Aorta (tissue), 5 donors: Measurements from ENCODE around the gene BTRC. TPM values are rescaled to one million over a fixed set of nuclear protein-coding genes. Genes with fewer than 3 reads are reported as not detected.

Experiments used
- ATAC-seq: fragments of 200-7000 bp; cut with Tn5 transposase; one replicate; pipeline ENCODE4 v1.9.1; 2022; ENCODE audit warnings: moderate library complexity; ENCODE audit not compliant: low FRiP score
- DNase-seq, 2 donors: peaks; one replicate each; pipeline ENCODE4 v3.0.0-alpha.2; 2020
- H3K27ac ChIP-seq, 2 donors: one replicate each; pipeline ENCODE4 v1.5.1; 2013; ENCODE audit warnings: low read length in 2 of 2, mild to moderate bottlenecking in 2 of 2, moderate library complexity in 2 of 2, control low read depth in 1 of 2, inconsistent platforms in 1 of 2, low read depth in 1 of 2
- H3K27me3 ChIP-seq, 2 donors: one replicate each; pipeline ENCODE4 v1.6.1; 2013; ENCODE audit warnings: control low read depth in 1 of 2, low read length in 1 of 2, mild to moderate bottlenecking in 1 of 2, moderate library complexity in 1 of 2; ENCODE audit not compliant: insufficient read depth in 2 of 2, control insufficient read depth in 1 of 2
- H3K36me3 ChIP-seq, 2 donors: one replicate each; pipeline ENCODE4 v1.6.1; 2013; ENCODE audit warnings: control low read depth in 1 of 2, low read length in 1 of 2, mild to moderate bottlenecking in 1 of 2; ENCODE audit not compliant: insufficient read depth in 2 of 2, control insufficient read depth in 1 of 2
- H3K4me1 ChIP-seq, 2 donors: one replicate each; pipeline ENCODE4 v1.6.1; 2013; ENCODE audit warnings: low read length in 2 of 2, control low read depth in 1 of 2, mild to moderate bottlenecking in 1 of 2, moderate library complexity in 1 of 2; ENCODE audit not compliant: insufficient read depth in 2 of 2, control insufficient read depth in 1 of 2
- H3K4me3 ChIP-seq, 2 donors: one replicate each; pipeline ENCODE4 v1.5.1; 2013; ENCODE audit warnings: low read length in 2 of 2, control low read depth in 1 of 2, mild to moderate bottlenecking in 1 of 2
- H3K9me3 ChIP-seq: one replicate; pipeline ENCODE4 v1.6.1; 2013; ENCODE audit warnings: mild to moderate bottlenecking, low read length; ENCODE audit not compliant: control insufficient read depth
- WGBS, 2 donors: extraction: QIAGEN DNeasy Blood & Tissue Kit; methylation state at CpG; one replicate each; pipeline ENCODE4 v1.1.7; 2013; 5-methylcytosine and 5-hydroxymethylcytosine counted together
- intact Hi-C, 2 donors: fragments of 100-400 bp; cut with DNase I; formaldehyde crosslinking; loops; one replicate each; pipeline versions ENCODE4 v1.14.2 to v1.15.0; 2022
- polyA plus RNA-seq, 2 donors: library from polyadenylated mRNA; stranded (reverse); fragments of 200-250 nt; gene quantifications; one replicate each; pipeline ENCODE4 v1.2.3, GENCODE V29; 2013
- total RNA-seq, 2 donors: library from RNA; stranded (reverse); fragmentation: NEBNext Ultra II Directional; extraction: Animal tissue kit (Norgen Biotek cat#: 25700); gene quantifications; one replicate each; pipeline ENCODE4 v1.2.1, GENCODE V29; 2021
- donor health status: healthy with polysubstance abuse.
- donor health status: Bipolar disorder and iron deficiency.
- donor health status: DM: no; HTN: no; CAD: no.
- donor health status: DM: no; HTN: no; CAD: no.
- donor health status: DM: yes; HTN: yes; CAD: no.

Gene BTRC
- total and polyA plus RNA-seq, 4 donors: 4.4 to 21.0 (median 10.8) TPM

- Histone ChIP-seq H3K36me3 (no peaks in the 10 kb centered on the region), H3K27ac (no peak overlapping the region), H3K9me3 (no peaks in the 10 kb centered on the region), H3K4me1 (no peaks in the 10 kb centered on the region), H3K4me3 (no peak overlapping the region), H3K27me3 (no peaks in the 10 kb centered on the region)
- intact Hi-C loops: loop anchor here (5.0 to 10.0 kb wide), 3 partner anchors 111 to 251 kb away; partner anchors contain the start of gene BTRC (in 1 of the 2)
- ATAC-seq (no peak), DNase-seq (no peak)
- WGBS, 2 donors: 65 to 67% methylated on average over 5 of the region's 5 CpGs
Observed at GRCh38 chr10:101466016-101466912, 112.3 kb downstream of the BTRC start.

GRCh38 chr10:101467286-101467770 is 113.4 kb downstream of the BTRC start:
- Histone ChIP-seq H3K36me3 (no peaks in the 10 kb centered on the region), H3K9me3 (no peaks in the 10 kb centered on the region), H3K4me1 (no peaks in the 10 kb centered on the region), H3K27ac (no peak overlapping the region), H3K4me3 (no peak overlapping the region), H3K27me3 (no peaks in the 10 kb centered on the region)
- ATAC-seq (peak; percentile 68), DNase-seq (no peak)
- WGBS, 2 donors: 2 to 3% methylated on average over 3 of the region's 3 CpGs
- intact Hi-C loops: loop anchor here (5.0 to 10.0 kb wide), 3 partner anchors 113 to 253 kb away; partner anchors contain the start of gene BTRC (in 1 of the 2)

- H3K9me3 ChIP-seq: no peaks in the 10 kb centered on the region
- WGBS, 2 donors: 85 to 94% methylated on average over 2 of the region's 2 CpGs
- no peak overlapping the region for H3K4me3 ChIP-seq
- H3K36me3 ChIP-seq: no peaks in the 10 kb centered on the region
- intact Hi-C loops: loop anchor here (5.0 to 10.0 kb wide), 3 partner anchors 113 to 253 kb away; partner anchors contain the start of gene BTRC (in 1 of the 2)
- H3K4me1 ChIP-seq: no peaks in the 10 kb centered on the region
- no peaks in the 10 kb centered on the region for H3K27me3 ChIP-seq
- DNase-seq: no peak
- no peak overlapping the region for H3K27ac ChIP-seq
- no peak for ATAC-seq
Observed at GRCh38 chr10:101468159-101468558, 114.2 kb downstream of the BTRC start.

GRCh38 chr10:101476383-101476782 is 122.4 kb downstream of the BTRC start:
- no peak for DNase-seq
- no peaks in the 10 kb centered on the region for H3K9me3 ChIP-seq
- no peaks in the 10 kb centered on the region for H3K36me3 ChIP-seq
- ATAC-seq: no peak
- no peaks in the 10 kb centered on the region for H3K4me1 ChIP-seq
- H3K27ac ChIP-seq: no peak overlapping the region
- WGBS, 2 donors: 62 to 80% methylated on average over 3 of the region's 3 CpGs
- intact Hi-C loops: no loop called here
- H3K4me3 ChIP-seq: no peak overlapping the region
- no peaks in the 10 kb centered on the region for H3K27me3 ChIP-seq

GRCh38 chr10:101478956-101479355 is 125.0 kb downstream of the BTRC start:
- ATAC-seq: no peak
- H3K4me3 ChIP-seq: no peak overlapping the region
- WGBS, 2 donors: 50 to 68% methylated on average over 1 of the region's 1 CpG
- H3K27ac ChIP-seq: no peak overlapping the region
- H3K36me3 ChIP-seq: no peaks in the 10 kb centered on the region
- no peak for DNase-seq
- H3K27me3 ChIP-seq: no peaks in the 10 kb centered on the region
- no peaks in the 10 kb centered on the region for H3K4me1 ChIP-seq
- no peaks in the 10 kb centered on the region for H3K9me3 ChIP-seq
- intact Hi-C loops: no loop called here

DNA sequence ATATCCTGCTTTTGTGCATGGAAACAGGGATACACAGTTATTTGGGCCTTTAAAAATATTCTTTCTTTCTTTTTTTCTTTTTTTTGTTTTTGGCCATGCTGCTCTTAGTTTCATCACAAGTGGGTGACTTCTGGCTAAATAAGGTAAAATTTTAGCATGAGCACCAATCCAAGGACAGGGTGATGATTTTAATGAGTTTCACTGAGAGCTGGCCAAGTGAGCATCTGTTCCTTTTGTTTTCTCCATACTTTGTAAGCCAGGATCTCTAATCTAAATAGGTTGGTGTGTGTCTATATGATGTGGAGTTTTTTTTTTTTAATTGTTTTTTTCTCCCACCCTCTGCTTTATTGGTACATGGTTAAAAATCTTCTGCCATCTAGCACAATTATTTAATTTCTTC is 127.3 kb downstream of the BTRC start:
- Histone ChIP-seq H3K4me1 (no peaks in the 10 kb centered on the region), H3K4me3 (no peak overlapping the region), H3K27me3 (no peaks in the 10 kb centered on the region), H3K9me3 (no peaks in the 10 kb centered on the region), H3K36me3 (peaks cover 0 to 2% of the 10 kb centered on the region in 2 donors), H3K27ac (no peak overlapping the region)
- intact Hi-C loops: no loop called here
- DNase-seq (no peak), ATAC-seq (no peak)

- Histone ChIP-seq H3K4me1 (no peaks in the 10 kb centered on the region), H3K36me3 (peaks cover 0 to 2% of the 10 kb centered on the region in 2 donors), H3K4me3 (no peak overlapping the region), H3K27me3 (no peaks in the 10 kb centered on the region), H3K9me3 (no peaks in the 10 kb centered on the region), H3K27ac (no peak overlapping the region)
- no peak for DNase-seq
- no peak for ATAC-seq
- 96 to 97% methylated on average over 10 of the region's 10 CpGs for WGBS, 2 donors
- intact Hi-C loops: no loop called here
Observed at GRCh38 chr10:101482568-101482967, 128.6 kb downstream of the BTRC start.

DNA sequence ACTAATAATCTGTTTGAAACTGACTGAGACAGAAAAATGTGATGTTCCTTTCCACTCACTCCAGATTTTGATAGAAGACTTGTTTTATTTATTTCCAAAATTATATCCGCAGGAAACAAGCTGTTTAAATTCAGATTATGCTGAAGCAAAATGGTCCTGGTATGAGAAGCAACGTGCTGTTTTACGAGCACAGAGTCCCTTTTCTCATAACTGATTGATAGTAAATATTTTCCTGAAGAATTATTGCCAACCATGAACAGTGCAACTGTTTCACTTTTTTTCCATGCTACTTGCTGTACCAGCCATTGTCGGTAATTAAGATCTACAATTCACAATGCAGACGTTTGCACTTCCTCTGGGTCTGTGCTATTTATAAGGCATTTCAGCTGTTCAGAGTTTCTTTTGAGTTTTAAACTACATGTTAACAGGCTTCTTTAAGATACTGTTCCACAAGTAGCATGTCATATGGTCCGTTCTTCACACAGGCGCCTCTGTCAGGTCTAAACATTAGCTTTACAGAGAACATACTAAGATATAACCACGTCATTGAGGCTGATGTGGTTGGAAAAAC is 130.3 kb downstream of the BTRC start:
- intact Hi-C loops: no loop called here
- Histone ChIP-seq H3K36me3 (peaks cover 0 to 2% of the 10 kb centered on the region in 2 donors), H3K27ac (no peak overlapping the region), H3K9me3 (no peaks in the 10 kb centered on the region), H3K4me1 (no peaks in the 10 kb centered on the region), H3K4me3 (no peak overlapping the region), H3K27me3 (no peaks in the 10 kb centered on the region)
- WGBS, 2 donors: 95 to 96% methylated on average over 8 of the region's 8 CpGs
- DNase-seq (no peak), ATAC-seq (no peak)
